H1 (cell line): ENCODE measurements around the gene MYL3. TPM values are rescaled to one million over a fixed set of nuclear protein-coding genes. Genes with fewer than 3 reads are reported as not detected.

Source experiments
- CHD1 ChIP-seq: IDR thresholded peaks from 2 replicates; pipeline ENCODE4 v1.6.1; 2012; ENCODE audit warnings: low read depth, low read length, improper control_type of control experiment
- CREB1 ChIP-seq: IDR thresholded peaks from 2 replicates; pipeline ENCODE4 v1.6.1; 2012; ENCODE audit warnings: inconsistent platforms
- MAFK ChIP-seq: IDR thresholded peaks from 2 replicates; pipeline ENCODE4 v1.6.1; 2012; ENCODE audit warnings: low read depth, mild to moderate bottlenecking, improper control_type of control experiment, low read length
- RAD21 ChIP-seq, 2 experiments: IDR thresholded peaks in 1 of 2; conservative IDR thresholded peaks in 1 of 2; 2 replicates each; pipeline ENCODE4 v1.6.1; 2011; ENCODE audit warnings: low read depth in 2 of 2, low read length in 2 of 2, improper control_type of control experiment in 1 of 2, inconsistent platforms in 1 of 2, mild to moderate bottlenecking in 1 of 2, moderate library complexity in 1 of 2
- RXRA ChIP-seq: IDR thresholded peaks from 2 replicates; pipeline ENCODE4 v1.6.1; 2011; ENCODE audit warnings: low read depth, mild to moderate bottlenecking, low read length, moderate library complexity; ENCODE audit not compliant: insufficient read depth
- SP2 ChIP-seq: IDR thresholded peaks from 2 replicates; pipeline ENCODE4 v1.6.1; 2012; ENCODE audit warnings: mild to moderate bottlenecking, low read length, inconsistent platforms
- SRF ChIP-seq: IDR thresholded peaks from 2 replicates; pipeline ENCODE4 v1.6.1; 2011; ENCODE audit warnings: mild to moderate bottlenecking, low read depth, low read length, moderate library complexity
- polyA plus RNA-seq, 7 experiments: library from polyadenylated mRNA; depleted of rRNA in 3 of 7; stranded (reverse) in 5 of 7; unstranded in 2 of 7; fragments of >200 nt in 5 of 7; fragments of 200-250 nt in 2 of 7; gene quantifications; 1 replicate in 5 of 7; 2 replicates in 1 of 7; 4 replicates in 1 of 7; pipeline versions ENCODE4 v1.2.1 to v1.2.3, GENCODE V29; 2011 to 2013; ENCODE audit warnings: missing spikeins in 2 of 7, mixed read lengths in 2 of 7
- total RNA-seq: library from RNA; stranded (reverse); fragmentation: NEBNext Ultra II Directional; extraction: Animal tissue kit (Norgen Biotek cat#: 25700); gene quantifications from 2 replicates; pipeline ENCODE4 v1.2.1, GENCODE V29; 2021
- TF ChIP-seq, protein P1 (sequence below): fragments of 300-600 bp; sonication (generic); IDR thresholded peaks from 2 replicates; pipeline ENCODE4 v1.7.1; 2012; ENCODE audit warnings: low read length, moderate library complexity, mild to moderate bottlenecking, inconsistent platforms; ENCODE audit not compliant: insufficient replicate concordance
- TF ChIP-seq, protein P2 (sequence below), 3 experiments: IDR thresholded peaks; 1 replicate in 2 of 3; 2 replicates in 1 of 3; pipeline versions ENCODE4 v1.5.1 to v1.6.1; 2011; ENCODE audit warnings: low read length in 3 of 3, mild to moderate bottlenecking in 3 of 3, inconsistent platforms in 2 of 3, low read depth in 1 of 3, moderate library complexity in 1 of 3; ENCODE audit not compliant: insufficient read depth in 1 of 3; ENCODE audit errors: control extremely low read depth in 1 of 3

The MYL3 gene
- total and polyA plus RNA-seq, 2 of the 8 experiments (the other 6 are each of a cell fraction or from before 2014, with no cell fraction given) = 0.06 TPM; not detected in 1

DNA sequence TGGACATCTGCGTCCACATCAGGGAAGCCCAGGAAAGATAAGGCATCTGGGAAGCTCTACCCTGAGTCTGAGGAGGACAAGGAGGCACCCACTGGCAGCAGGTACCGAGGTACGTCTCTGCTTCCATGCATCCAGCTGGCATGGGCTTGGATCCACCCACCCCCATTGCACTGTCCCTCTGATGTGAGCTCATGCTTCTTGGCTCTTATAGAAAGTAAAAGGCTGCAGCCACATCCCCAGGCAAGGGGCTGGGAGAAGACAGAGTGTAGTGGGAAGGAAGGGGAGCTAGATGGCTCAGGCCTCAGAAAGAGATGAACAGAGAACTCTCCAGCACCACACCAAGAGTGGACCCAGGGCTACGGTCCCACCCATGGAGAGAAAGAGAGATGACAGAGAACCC lies 32.5 kb upstream of the MYL3 start (continued):
- TF ChIP-seq, protein P1, sequence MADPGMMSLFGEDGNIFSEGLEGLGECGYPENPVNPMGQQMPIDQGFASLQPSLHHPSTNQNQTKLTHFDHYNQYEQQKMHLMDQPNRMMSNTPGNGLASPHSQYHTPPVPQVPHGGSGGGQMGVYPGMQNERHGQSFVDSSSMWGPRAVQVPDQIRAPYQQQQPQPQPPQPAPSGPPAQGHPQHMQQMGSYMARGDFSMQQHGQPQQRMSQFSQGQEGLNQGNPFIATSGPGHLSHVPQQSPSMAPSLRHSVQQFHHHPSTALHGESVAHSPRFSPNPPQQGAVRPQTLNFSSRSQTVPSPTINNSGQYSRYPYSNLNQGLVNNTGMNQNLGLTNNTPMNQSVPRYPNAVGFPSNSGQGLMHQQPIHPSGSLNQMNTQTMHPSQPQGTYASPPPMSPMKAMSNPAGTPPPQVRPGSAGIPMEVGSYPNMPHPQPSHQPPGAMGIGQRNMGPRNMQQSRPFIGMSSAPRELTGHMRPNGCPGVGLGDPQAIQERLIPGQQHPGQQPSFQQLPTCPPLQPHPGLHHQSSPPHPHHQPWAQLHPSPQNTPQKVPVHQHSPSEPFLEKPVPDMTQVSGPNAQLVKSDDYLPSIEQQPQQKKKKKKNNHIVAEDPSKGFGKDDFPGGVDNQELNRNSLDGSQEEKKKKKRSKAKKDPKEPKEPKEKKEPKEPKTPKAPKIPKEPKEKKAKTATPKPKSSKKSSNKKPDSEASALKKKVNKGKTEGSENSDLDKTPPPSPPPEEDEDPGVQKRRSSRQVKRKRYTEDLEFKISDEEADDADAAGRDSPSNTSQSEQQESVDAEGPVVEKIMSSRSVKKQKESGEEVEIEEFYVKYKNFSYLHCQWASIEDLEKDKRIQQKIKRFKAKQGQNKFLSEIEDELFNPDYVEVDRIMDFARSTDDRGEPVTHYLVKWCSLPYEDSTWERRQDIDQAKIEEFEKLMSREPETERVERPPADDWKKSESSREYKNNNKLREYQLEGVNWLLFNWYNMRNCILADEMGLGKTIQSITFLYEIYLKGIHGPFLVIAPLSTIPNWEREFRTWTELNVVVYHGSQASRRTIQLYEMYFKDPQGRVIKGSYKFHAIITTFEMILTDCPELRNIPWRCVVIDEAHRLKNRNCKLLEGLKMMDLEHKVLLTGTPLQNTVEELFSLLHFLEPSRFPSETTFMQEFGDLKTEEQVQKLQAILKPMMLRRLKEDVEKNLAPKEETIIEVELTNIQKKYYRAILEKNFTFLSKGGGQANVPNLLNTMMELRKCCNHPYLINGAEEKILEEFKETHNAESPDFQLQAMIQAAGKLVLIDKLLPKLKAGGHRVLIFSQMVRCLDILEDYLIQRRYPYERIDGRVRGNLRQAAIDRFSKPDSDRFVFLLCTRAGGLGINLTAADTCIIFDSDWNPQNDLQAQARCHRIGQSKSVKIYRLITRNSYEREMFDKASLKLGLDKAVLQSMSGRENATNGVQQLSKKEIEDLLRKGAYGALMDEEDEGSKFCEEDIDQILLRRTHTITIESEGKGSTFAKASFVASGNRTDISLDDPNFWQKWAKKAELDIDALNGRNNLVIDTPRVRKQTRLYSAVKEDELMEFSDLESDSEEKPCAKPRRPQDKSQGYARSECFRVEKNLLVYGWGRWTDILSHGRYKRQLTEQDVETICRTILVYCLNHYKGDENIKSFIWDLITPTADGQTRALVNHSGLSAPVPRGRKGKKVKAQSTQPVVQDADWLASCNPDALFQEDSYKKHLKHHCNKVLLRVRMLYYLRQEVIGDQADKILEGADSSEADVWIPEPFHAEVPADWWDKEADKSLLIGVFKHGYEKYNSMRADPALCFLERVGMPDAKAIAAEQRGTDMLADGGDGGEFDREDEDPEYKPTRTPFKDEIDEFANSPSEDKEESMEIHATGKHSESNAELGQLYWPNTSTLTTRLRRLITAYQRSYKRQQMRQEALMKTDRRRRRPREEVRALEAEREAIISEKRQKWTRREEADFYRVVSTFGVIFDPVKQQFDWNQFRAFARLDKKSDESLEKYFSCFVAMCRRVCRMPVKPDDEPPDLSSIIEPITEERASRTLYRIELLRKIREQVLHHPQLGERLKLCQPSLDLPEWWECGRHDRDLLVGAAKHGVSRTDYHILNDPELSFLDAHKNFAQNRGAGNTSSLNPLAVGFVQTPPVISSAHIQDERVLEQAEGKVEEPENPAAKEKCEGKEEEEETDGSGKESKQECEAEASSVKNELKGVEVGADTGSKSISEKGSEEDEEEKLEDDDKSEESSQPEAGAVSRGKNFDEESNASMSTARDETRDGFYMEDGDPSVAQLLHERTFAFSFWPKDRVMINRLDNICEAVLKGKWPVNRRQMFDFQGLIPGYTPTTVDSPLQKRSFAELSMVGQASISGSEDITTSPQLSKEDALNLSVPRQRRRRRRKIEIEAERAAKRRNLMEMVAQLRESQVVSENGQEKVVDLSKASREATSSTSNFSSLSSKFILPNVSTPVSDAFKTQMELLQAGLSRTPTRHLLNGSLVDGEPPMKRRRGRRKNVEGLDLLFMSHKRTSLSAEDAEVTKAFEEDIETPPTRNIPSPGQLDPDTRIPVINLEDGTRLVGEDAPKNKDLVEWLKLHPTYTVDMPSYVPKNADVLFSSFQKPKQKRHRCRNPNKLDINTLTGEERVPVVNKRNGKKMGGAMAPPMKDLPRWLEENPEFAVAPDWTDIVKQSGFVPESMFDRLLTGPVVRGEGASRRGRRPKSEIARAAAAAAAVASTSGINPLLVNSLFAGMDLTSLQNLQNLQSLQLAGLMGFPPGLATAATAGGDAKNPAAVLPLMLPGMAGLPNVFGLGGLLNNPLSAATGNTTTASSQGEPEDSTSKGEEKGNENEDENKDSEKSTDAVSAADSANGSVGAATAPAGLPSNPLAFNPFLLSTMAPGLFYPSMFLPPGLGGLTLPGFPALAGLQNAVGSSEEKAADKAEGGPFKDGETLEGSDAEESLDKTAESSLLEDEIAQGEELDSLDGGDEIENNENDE = no peak
- TF ChIP-seq SRF (no peak), RXRA (no peak), SP2 (no peak), MAFK (no peak), CHD1 (no peak), CREB1 (no peak), RAD21 (IDR thresholded peaks at IDR 0.05 in 1 of 2, conservative IDR thresholded peaks at IDR 0.05 in 1 of 2; ENCODE audit: low read depth in 2 of 2, low read length in 2 of 2) (no peak)
- TF ChIP-seq, protein P2, sequence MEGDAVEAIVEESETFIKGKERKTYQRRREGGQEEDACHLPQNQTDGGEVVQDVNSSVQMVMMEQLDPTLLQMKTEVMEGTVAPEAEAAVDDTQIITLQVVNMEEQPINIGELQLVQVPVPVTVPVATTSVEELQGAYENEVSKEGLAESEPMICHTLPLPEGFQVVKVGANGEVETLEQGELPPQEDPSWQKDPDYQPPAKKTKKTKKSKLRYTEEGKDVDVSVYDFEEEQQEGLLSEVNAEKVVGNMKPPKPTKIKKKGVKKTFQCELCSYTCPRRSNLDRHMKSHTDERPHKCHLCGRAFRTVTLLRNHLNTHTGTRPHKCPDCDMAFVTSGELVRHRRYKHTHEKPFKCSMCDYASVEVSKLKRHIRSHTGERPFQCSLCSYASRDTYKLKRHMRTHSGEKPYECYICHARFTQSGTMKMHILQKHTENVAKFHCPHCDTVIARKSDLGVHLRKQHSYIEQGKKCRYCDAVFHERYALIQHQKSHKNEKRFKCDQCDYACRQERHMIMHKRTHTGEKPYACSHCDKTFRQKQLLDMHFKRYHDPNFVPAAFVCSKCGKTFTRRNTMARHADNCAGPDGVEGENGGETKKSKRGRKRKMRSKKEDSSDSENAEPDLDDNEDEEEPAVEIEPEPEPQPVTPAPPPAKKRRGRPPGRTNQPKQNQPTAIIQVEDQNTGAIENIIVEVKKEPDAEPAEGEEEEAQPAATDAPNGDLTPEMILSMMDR (IDR thresholded peaks at IDR 0.05; ENCODE audit: control extremely low read depth in 1 of 3, insufficient read depth in 1 of 3, low read depth in 1 of 3, low read length in 3 of 3) = no peak
